Ishikawa (cell line): ENCODE results near the gene EXOC4.

ENCODE experiments used
- EGR1 ChIP-seq: IDR thresholded peaks from 2 replicates; pipeline ENCODE4 v1.6.1; 2012
- EP300 ChIP-seq: IDR thresholded peaks from 2 replicates; pipeline ENCODE4 v1.6.1; 2012; ENCODE audit warnings: borderline replicate concordance
- MAX ChIP-seq: IDR thresholded peaks from 2 replicates; pipeline ENCODE4 v1.6.1; 2012
- NFIC ChIP-seq: IDR thresholded peaks from 2 replicates; pipeline ENCODE4 v1.6.1; 2012
- RAD21 ChIP-seq: IDR thresholded peaks from 2 replicates; pipeline ENCODE4 v1.6.1; 2012; ENCODE audit warnings: low read depth
- TAF1 ChIP-seq: IDR thresholded peaks from 2 replicates; pipeline ENCODE4 v1.6.1; 2012; ENCODE audit warnings: low read depth, mild to moderate bottlenecking
- TEAD4 ChIP-seq: IDR thresholded peaks from 2 replicates; pipeline ENCODE4 v1.6.1; 2012
- YY1 ChIP-seq: IDR thresholded peaks from 2 replicates; pipeline ENCODE4 v1.6.1; 2012; ENCODE audit warnings: low read depth
- TF ChIP-seq, protein P1 (sequence below): IDR thresholded peaks from 2 replicates; pipeline ENCODE4 v1.6.1; 2012; ENCODE audit warnings: low read depth, mild to moderate bottlenecking

GRCh38 chr7:134044682-134045081, 791.8 kb downstream of the EXOC4 start:
- TF ChIP-seq MAX (no peak), EP300 (no peak), EGR1 (no peak), YY1 (no peak), TAF1 (no peak), RAD21 (no peak), TEAD4 (no peak), NFIC (no peak)
- TF ChIP-seq, protein P1, sequence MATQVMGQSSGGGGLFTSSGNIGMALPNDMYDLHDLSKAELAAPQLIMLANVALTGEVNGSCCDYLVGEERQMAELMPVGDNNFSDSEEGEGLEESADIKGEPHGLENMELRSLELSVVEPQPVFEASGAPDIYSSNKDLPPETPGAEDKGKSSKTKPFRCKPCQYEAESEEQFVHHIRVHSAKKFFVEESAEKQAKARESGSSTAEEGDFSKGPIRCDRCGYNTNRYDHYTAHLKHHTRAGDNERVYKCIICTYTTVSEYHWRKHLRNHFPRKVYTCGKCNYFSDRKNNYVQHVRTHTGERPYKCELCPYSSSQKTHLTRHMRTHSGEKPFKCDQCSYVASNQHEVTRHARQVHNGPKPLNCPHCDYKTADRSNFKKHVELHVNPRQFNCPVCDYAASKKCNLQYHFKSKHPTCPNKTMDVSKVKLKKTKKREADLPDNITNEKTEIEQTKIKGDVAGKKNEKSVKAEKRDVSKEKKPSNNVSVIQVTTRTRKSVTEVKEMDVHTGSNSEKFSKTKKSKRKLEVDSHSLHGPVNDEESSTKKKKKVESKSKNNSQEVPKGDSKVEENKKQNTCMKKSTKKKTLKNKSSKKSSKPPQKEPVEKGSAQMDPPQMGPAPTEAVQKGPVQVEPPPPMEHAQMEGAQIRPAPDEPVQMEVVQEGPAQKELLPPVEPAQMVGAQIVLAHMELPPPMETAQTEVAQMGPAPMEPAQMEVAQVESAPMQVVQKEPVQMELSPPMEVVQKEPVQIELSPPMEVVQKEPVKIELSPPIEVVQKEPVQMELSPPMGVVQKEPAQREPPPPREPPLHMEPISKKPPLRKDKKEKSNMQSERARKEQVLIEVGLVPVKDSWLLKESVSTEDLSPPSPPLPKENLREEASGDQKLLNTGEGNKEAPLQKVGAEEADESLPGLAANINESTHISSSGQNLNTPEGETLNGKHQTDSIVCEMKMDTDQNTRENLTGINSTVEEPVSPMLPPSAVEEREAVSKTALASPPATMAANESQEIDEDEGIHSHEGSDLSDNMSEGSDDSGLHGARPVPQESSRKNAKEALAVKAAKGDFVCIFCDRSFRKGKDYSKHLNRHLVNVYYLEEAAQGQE = no peak
